Activated gamma-delta T cell treated with Interleukin-2 at 50 U/mL for 16 hours (primary cell): ENCODE measurements around the gene PTGDR2.
A peak's percentile ranks its signal among the peaks of the same experiment; 100 is the strongest.

Source experiments
- DNase-seq: peaks from one replicate; pipeline ENCODE4 v3.0.0-alpha.2; 2020

Gene PTGDR2

DNA sequence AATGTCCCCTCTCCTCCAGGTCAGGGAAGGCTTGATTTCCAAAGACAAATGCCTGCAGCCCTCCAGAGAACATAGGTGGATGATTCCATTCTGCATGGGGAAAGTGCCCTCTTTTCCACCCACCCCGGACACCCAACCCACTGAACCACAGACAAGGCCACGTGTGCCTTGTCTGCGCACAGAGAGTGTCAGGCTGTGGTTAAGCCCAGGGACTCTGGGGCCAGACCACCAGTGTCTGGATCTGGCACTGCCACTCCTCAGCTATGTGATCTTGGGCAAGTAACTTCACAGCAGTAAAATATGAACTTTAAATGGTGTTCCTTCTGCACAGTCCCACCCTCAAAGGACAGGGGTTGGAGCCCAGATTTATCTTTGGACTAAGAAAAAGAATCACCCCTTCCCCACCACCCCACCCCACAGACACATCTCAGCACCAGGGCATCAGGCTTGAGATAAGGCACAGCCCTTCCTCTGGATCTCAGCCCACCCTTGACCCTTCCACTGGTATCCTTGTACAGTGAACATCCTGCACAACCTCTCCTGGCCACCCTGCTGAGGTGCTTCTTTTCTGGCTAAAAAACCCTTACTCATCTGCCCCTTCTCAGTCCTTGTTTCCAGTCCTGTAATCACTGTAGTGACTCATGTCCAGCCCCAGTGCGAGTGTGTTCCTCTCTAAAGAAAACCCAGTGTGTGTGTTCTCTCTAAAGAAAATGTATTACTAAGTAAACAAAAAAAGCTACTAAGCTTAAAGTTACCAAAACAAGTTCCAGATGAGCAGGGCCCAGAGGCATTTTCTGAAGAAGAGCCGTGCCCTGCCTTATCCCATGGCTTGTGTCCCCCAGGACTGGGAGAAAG, 1.9 kb upstream of the PTGDR2 start:
- DNase-seq = no peak

- no peak for DNase-seq
Observed at GRCh38 chr11:60854847-60855725, 664 bp downstream of the PTGDR2 start.

DNA sequence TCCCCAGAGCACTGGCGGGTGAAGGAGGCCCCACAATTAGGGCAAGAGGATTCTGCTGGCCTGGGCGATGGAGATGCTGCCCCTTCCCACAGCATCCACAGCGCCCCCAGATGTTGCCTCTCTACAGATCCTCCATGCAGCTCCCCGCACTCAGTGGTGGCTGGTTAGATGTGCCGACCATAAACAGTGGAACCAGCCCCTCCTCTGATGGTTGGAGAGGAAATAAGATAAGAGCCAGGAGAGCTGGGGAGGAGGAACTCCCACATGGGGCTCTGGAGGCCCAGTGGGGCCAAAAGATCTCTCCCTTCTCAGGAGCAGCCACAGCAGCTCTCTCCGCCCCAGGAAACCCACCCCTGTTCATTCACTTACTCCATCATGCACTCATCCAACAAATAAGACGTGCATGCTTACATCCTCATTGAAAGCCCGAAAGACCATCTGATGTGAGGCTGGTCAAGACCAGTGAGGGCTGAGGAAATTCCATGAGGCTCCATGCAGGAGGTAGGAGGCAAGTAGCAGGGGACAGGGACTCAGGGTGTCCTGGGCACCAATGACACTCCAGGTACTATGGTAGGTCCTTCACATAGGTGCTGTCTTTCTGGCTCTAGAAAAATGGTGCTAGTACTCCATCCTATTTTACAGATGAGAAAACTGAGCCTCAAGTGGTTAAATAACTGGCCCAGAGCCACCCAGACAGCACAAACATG, 1.5 kb downstream of the PTGDR2 start:
- no peak for DNase-seq

GRCh38 chr11:60852982-60853950, 2.5 kb downstream of the PTGDR2 start:
- no peak for DNase-seq

DNA sequence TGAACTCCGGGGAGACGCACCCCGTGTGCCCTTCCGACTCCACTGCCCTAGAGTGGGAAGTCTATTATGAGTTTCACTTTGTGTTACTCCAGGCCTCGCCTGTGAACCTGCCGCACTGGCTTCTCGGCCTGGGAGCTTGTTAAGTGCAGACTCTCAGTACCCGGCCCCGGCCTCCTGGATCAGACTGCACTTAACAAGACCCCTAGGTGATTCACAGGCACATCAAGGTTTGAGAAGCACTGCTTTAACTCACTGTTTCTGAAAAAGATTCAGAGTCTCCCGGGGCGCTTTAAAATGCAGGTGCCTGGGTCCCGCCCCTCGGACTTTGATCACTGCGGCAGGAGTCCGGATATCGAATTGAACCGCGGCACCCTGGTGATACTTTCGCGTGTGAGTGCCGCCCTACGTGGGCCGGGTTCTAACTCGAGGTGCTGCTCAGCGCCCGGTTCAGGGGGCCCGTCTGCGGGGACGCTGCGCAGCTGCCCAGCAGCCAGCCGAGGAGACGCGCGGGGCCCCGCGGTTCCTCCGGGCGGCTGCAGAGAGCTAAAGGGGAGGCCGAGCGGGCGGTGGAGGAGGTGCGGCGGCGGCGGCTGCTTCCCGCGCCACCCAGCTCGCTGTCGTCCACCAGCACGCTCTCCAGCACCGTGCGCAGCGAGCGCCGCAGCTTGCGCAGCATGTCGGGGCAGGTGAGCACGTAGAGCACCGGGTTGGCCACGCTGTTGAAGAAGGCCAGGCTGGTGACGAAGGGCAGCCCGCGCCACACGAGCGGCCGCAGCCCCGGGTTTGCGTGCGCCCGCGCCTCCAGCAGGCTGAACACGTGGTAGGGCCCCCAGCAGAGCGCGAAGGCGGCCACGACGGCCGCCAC, 3.4 kb downstream of the PTGDR2 start:
- no peak for DNase-seq

GRCh38 chr11:60851327-60852104, 4.2 kb downstream of the PTGDR2 start:
- DNase-seq = no peak

- DNase-seq = no peak
Observed at GRCh38 chr11:60849641-60850520, 5.9 kb downstream of the PTGDR2 start.

GRCh38 chr11:60848714-60849151, 7.0 kb downstream of the PTGDR2 start:
- DNase-seq = no peak

DNA sequence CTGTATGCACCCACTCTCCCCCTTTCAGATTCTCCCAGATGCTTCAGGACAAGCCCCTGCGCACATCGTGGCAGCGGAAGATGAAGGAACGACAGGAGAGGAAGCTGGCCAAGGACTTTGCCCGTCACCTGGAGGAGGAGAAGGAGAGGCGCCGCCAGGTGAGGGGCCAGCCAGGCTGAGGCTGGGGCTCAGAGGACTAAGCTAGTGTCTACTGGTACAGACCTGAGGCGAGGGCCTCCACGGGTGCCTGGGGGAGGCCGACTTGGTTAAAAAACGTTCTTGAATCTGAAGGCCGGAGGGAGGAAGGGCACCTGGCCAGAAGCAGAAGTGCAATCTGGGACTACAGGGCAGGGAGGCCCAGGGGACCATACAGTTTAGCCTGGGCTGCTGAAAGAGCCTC, 7.9 kb downstream of the PTGDR2 start:
- no peak for DNase-seq

- no peak for DNase-seq
Observed at GRCh38 chr11:60847281-60847680, 8.5 kb downstream of the PTGDR2 start.

DNA sequence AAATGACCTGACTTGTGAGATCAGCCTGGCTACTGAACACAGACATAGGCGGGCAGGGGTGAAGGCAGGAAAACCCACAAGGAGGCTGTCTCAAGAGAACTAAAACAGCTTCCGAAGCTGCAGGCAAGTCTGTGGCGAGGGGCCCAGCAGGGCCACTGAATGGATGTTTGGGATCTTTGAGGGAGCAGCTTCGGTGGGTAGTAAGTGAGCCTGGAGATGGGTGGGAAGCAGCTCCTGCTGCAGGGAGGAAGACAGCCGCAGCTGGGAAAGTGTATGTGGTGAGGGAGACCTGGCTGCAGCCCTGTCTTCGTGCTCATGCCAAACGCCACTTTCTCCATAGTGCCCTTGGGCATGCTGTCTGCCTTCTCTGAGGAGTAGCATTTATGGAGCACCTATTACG, 10.4 kb downstream of the PTGDR2 start:
- no peak for DNase-seq

- DNase-seq = no peak
Observed at GRCh38 chr11:60844870-60845221, 10.9 kb downstream of the PTGDR2 start.

DNA sequence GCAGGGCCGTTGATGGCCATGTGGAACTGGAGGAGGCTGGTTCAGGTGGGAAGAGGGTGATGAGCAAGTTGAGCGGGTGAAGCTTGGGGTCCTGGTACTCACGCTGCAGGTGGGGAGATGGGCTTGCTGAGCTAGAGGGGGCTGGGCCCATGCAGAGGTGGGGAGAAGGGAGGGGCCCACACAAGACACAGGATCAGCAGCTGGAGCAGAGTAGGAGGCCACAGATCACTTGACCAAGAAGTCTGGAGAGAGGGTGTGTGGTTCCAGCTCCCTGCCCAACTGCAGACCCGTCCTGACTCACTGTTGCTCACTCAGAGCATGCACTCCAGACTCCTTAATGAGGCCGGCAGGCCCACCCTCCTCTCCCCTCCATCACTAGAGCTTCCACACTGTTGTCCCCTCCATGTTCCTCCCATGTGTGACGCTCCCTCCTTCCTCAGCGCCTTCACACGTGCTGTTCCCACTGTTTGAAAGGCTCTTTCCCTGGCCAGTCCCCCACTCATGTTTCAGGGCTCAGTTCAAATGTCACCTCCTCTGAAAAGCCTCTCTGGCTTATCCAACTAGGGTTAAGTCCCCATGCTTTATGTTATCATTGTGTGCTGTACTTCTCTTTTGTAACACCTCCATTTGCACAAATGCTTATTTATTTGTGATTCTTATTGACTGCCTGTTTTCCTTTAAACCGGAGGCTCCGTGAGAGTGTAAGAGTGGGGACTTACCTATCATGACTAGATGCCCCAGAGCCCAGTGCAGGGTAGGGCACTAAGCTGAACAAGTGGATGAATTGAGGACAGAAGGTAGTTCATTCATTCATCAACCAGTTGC, 11.5 kb downstream of the PTGDR2 start:
- no peak for DNase-seq

DNA sequence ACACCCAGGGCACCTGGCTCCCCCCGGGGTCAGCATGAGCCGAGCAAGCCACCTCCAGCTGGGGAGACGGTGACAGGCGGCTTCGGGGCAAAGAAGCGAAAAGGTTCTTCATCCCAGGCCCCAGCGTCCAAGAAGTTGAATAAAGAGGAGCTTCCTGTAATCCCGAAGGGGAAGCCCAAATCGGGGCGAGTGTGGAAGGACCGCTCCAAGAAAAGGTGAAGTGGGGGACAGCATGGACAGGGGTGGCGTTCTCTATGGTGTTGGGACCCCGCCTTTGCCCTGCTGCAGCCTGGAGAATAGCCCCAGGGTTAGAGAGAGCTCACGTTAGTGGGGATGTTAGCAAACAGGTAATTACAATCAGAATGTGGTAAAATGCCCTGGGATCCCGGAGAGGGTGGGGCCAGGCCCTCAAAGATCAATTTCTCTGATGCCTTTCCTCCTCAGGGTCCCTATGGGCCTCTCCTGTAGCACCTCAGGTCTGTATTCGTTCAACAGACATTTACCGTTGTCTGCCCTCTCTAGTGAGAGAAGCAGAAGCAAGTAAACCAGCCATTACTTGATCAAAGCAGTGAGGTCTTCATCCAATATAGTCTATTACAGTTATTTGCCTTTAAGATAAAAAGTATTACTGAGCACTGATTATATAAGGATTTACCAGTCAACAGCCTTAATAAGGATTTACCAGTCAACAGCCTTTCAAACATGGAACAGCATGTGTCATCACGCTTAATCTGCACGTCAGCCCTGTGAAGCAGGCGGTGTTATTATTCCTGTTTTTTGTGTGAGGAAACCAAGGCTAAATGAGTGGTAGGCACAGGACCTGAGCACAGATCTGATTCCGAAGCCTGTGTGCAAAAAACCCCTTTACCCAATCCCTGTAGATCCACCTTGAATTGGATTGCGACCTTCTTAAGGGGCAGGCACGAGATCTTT, 12.8 kb downstream of the PTGDR2 start:
- DNase-seq = no peak

- peak; percentile 97 for DNase-seq
Observed at GRCh38 chr11:60841797-60842667, 13.7 kb downstream of the PTGDR2 start, which contains the start of gene CCDC86. CCDC86 (plus strand) TSS chr11:60842113; CDS start chr11:60842125, 12 bp downstream.
